Pons (tissue), 1 donor: Measurements from ENCODE around the gene NXPH4.

ENCODE experiments used
- DNase-seq: peaks from one replicate; pipeline ENCODE4 v3.0.0-alpha.2; 2016; ENCODE audit warnings: low spot score

NXPH4 gene

DNA sequence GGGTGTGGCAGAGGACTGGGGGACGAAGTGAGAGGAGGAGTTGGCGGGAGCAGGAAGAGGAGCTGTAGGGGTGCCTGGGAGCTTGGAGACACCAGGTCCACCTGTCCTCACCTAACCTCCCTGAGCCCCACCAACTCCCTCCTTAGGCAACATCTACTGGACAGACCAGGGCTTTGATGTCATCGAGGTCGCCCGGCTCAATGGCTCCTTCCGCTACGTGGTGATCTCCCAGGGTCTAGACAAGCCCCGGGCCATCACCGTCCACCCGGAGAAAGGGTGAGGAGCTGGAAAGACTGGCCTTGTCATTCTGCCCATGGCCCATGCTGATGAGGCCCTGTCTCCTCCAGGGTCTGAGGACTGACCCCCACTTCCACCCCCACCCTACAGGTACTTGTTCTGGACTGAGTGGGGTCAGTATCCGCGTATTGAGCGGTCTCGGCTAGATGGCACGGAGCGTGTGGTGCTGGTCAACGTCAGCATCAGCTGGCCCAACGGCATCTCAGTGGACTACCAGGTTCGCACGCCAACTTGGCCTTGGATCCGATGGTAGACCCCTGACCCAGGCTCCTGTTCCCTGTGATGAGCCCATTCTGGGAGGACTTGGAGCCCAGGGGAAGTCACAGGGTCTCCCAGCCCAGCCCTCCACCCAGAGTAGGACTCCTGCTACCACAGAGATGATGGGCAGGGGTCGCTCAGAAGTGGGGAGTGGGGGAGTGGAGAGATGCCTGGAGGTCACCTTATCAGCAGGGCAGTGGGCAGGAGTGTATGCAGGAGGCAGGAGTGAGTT, 32.5 kb upstream of the NXPH4 start:
- DNase-seq, result no peak

DNA sequence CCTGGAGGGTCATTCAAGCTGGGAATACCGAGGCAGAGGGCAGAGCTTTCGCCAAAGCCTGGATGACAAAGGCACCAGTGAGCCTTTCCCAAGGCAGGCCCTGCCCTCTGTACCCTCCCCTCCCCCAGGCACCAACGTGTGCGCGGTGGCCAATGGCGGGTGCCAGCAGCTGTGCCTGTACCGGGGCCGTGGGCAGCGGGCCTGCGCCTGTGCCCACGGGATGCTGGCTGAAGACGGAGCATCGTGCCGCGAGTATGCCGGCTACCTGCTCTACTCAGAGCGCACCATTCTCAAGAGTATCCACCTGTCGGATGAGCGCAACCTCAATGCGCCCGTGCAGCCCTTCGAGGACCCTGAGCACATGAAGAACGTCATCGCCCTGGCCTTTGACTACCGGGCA, 31.2 kb upstream of the NXPH4 start:
- no peak for DNase-seq

DNA sequence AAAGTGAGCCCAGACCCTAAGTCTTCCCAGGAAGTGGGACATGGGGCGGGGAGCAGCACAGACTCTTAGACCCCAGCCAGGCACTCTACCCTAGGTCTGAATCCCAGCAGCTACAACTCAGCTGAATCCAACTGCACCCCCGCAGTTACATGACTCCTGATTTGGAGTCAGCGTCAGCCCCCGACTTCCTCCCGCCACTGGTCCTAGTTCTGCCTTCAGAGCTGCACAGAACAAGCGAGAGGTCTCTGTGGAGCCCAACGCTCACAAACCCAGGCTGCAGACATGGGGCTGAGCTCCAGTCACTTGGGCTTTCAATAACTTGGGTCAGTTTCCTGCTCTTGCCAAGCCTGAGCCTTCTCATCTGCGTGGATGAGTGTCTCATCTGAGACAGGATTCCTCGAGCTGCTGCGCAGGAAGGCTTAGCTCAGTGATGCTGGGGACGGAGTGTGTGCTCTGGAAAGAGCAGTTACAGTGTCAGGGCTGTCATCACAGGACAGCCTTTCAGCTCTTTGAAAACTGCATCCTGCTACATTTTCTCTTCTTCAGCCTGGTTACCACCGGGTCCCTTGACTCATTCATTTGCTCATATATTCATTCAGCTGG, 30.6 kb upstream of the NXPH4 start:
- DNase-seq, result no peak

DNA sequence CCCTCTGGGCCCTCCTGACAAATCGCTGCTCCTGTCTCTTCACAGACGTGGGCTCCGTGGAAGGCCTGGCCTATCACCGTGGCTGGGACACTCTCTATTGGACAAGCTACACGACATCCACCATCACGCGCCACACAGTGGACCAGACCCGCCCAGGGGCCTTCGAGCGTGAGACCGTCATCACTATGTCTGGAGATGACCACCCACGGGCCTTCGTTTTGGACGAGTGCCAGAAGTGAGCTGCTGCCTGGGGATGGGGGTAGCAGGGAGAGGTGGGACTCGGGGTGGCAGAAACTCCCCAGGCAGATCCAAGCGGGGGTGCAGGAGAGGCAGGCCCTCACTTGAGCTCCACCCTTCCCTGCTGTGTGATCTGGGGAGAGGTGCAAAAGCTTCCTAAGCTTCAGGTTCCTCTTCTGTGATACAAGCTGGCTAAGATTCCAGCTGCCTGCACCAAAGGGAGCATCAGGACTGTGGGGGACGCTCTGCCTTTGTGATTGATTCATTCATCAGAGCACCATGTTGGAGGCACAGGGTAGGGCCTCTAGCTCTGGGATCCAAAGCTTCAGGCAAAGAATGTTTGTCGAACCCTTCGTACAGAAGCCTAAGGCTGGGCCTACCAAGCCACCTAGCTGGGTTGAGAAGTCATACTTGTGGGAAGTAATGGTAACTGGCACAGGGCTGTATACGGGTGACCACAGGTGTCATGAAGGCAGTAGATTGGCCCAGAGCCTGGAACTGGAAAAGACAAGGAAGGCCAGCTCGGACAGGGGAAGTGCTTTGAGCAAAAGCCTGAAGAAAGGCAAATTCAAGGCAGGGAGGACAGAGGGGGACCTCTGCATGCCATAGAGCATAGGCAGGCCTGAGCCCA, 29.1 kb upstream of the NXPH4 start:
- no peak for DNase-seq

DNA sequence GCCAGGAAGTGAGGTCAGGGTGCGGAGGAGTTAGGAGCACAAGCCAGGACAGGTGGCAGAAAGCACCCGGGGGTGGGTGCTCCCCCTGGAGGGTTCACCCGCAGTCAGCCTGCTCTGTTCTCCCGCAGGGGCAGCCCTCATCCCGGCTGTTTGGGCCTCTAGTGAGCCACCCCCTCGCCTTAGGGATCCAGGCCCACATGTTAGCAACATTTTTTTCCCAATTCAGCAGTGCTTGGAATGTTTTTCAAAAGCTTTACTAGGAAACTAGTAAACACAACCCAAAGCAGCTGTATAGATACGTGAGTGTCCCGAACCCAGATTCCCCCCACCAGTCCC, 28.5 kb upstream of the NXPH4 start:
- DNase-seq, result no peak

DNA sequence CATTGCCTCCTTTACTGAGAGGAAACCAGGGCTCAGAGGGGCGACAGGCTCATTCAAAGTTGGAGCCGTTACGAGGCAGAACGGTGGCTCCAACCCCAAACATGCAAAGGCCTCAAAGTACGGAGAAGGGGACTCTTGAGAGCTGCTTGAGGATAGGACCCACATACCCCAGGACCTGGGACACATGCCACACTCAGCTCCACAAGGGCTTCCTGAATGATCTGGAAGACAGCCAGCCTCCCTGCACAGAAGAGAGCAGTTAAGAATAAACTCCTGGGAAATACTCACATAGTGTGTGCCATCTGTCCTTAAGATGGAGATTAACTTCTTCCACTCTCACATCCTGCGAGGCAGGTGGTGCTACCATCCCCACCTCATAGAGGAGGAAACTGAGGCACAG, 26.6 kb upstream of the NXPH4 start:
- DNase-seq, result peak; percentile 25

DNA sequence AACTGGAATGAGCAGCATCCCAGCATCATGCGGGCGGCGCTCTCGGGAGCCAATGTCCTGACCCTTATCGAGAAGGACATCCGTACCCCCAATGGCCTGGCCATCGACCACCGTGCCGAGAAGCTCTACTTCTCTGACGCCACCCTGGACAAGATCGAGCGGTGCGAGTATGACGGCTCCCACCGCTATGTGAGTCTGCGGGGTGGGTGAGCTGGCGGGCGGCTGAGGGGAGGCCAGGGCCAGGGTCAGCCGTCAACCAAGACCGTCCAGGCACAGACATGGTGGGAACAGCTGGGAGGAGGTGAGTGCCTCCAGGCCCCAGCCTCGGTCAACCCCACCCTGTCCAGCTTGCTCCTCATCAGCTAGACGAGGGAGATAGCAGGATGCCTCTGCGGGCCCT, 25.8 kb upstream of the NXPH4 start:
- no peak for DNase-seq

DNA sequence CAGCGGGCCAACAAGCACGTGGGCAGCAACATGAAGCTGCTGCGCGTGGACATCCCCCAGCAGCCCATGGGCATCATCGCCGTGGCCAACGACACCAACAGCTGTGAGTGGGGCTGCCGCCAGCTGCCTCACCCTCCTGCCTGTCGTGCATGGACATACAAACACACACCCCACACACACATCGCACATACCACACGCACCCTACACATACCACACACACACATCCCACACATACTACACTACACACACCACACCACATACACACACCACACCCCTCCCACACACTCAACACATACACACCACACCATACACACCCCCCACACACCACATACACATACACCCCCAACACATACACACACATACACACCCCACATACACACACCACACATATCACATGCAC, 25.2 kb upstream of the NXPH4 start:
- DNase-seq, result no peak

DNA sequence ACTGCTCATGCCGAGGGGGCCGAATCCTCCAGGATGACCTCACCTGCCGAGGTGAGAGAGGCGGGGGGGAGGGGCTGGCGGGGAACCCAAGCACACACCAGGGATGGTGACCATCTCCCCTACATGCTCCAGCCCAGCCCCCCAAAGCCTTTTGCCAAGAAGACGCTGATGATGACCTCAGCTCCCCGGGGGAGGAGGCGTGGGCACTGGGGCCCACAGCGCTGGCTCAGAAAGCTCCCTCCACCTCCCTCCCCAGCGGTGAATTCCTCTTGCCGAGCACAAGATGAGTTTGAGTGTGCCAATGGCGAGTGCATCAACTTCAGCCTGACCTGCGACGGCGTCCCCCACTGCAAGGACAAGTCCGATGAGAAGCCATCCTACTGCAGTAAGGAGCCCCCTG, 23.7 kb upstream of the NXPH4 start:
- no peak for DNase-seq

DNA sequence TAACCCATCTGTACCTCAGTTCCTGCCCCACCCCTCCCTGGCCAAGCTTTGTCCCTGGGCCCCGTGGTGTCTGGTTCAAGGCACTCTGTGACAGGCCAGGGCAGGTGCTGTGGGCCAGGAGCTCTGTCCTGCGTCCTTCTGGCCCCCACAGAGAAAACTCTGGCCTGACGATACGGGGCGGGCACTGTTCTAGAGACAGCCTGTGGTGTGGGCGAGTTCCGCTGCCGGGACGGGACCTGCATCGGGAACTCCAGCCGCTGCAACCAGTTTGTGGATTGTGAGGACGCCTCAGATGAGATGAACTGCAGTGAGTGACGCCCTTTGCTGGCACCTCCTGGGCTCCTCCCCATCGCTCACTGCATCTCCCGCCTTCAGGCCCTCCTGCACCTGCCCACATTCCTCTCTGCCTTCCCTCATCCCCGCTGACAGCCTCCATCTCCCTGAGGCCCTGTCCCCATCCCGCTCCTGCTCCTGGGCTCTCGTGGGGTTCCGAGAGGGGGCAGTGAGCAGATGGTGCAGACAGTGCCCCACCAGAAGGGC, 22.8 kb upstream of the NXPH4 start:
- DNase-seq, result no peak

DNA sequence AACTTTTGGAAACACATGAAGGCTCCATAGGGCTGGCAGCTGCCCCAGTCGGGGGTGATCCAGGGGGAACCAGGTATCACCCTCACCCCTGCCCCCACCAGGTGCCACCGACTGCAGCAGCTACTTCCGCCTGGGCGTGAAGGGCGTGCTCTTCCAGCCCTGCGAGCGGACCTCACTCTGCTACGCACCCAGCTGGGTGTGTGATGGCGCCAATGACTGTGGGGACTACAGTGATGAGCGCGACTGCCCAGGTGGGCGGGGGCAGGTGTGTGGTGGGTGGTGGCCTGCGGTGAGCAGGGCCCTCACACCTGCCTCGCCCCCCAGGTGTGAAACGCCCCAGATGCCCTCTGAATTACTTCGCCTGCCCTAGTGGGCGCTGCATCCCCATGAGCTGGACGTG, 22.3 kb upstream of the NXPH4 start:
- no peak for DNase-seq

DNA sequence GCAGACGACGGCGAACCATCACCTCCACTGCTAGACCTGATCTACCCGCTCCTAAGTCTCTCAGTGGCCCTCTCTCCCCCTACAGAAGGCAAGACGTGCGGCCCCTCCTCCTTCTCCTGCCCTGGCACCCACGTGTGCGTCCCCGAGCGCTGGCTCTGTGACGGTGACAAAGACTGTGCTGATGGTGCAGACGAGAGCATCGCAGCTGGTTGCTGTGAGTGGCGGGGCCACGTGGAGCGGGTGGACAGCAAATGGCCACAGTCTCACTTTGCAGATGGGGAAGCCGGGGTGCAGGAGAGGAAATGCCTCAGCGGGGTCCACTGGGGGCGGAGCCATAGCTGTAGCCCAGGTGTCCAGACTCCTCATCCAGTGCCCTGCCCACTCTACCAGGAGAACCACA, 21.4 kb upstream of the NXPH4 start:
- no peak for DNase-seq

DNA sequence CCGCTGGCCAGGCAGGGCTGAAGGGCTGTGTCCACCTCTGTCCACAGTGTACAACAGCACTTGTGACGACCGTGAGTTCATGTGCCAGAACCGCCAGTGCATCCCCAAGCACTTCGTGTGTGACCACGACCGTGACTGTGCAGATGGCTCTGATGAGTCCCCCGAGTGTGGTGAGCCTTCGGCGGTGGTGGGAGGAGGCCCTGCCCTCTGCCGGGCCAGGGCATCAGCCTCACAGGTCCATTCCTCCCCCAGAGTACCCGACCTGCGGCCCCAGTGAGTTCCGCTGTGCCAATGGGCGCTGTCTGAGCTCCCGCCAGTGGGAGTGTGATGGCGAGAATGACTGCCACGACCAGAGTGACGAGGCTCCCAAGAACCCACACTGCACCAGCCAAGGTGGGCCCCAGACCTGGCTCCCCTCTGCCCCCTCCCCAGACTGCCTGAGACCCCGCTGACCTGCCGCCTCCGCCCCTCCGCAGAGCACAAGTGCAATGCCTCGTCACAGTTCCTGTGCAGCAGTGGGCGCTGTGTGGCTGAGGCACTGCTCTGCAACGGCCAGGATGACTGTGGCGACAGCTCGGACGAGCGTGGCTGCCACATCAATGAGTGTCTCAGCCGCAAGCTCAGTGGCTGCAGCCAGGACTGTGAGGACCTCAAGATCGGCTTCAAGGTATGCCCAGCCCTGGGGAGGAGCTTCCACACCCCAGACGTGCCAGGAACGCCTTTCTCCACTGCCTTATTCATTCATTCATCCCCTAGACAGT, 20.8 kb upstream of the NXPH4 start:
- DNase-seq, result no peak

DNA sequence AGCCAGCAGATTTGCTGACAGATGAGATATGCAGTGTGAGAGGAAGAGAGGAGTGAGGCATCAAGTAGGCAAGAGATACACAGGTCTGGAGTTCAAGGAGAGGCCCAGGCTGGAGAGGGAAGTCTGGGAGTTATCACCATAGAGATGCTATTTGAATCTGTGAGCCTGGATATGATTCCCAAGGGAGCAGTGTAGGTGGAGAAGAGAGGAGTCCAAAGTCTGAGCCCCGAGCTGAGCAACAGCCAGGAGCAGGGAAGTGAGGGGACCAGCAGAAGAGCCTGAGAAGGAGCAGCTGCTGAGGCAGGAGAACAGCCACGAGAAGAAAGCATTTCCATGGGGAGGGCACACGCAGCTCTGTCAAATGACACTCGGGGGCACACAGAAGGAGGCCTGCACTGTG, 20.2 kb upstream of the NXPH4 start:
- DNase-seq, result no peak

DNA sequence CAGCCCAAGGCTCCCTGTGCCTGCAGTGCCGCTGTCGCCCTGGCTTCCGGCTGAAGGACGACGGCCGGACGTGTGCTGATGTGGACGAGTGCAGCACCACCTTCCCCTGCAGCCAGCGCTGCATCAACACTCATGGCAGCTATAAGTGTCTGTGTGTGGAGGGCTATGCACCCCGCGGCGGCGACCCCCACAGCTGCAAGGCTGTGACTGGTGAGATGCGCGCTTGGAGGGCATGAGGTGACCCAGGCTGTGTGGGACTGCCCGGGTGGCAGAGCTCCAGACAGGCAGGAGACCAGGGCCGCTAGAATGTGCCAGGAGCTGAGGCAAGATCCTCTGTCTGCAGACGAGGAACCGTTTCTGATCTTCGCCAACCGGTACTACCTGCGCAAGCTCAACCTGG, 19.6 kb upstream of the NXPH4 start:
- no peak for DNase-seq

DNA sequence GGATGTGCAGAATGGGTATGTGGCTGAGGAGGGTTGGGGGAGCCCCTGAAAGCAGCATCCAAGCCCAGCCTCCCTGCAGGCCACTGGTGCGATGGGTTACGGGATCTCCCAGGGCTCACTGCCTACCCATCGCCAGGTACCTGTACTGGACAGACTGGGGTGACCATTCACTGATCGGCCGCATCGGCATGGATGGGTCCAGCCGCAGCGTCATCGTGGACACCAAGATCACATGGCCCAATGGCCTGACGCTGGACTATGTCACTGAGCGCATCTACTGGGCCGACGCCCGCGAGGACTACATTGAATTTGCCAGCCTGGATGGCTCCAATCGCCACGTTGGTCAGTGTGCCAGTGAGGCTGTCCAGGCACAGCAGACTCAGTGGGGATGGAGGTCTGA, 18.3 kb upstream of the NXPH4 start:
- no peak for DNase-seq

DNA sequence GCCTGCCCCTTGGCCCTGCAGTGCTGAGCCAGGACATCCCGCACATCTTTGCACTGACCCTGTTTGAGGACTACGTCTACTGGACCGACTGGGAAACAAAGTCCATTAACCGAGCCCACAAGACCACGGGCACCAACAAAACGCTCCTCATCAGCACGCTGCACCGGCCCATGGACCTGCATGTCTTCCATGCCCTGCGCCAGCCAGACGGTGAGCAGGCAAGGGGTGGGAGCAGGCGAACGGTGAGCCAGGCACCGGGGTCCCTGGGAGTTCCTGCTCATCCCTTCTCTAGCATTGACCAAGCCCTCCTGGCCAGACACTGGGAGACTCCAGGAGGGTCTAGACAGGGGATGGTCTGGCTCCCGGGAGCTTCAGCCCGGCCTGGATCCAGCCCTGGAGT, 17.4 kb upstream of the NXPH4 start:
- DNase-seq, result no peak

DNA sequence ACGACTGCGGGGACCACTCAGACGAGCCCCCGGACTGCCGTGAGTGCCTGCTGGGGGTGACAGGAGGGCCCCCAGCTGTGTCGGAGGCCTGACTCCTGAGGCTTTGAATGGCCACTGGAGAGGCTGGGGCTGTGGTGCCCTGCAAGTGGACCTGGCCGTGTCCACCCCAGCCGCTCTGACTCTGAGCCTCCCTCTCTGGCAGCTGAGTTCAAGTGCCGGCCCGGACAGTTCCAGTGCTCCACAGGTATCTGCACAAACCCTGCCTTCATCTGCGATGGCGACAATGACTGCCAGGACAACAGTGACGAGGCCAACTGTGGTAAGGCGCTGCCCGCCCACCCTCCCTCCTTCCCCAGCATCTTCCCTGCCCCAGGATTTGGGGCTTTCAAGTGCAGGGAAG, 16.1 kb upstream of the NXPH4 start:
- DNase-seq, result no peak

DNA sequence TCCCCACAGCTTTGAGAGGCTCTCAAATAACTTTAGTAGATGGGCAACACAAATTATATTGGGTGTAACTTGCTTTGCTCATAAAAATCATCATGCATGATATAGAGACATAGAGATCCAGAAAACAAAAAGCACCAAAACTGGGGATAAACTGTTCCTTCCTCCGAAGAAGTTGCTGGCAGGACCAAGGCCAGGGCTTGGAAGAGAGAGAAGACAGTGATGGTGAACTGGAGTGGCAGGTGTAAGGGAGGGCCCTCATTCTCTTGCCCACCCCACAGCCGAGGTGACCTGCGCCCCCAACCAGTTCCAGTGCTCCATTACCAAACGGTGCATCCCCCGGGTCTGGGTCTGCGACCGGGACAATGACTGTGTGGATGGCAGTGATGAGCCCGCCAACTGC, 15.4 kb upstream of the NXPH4 start:
- no peak for DNase-seq

DNA sequence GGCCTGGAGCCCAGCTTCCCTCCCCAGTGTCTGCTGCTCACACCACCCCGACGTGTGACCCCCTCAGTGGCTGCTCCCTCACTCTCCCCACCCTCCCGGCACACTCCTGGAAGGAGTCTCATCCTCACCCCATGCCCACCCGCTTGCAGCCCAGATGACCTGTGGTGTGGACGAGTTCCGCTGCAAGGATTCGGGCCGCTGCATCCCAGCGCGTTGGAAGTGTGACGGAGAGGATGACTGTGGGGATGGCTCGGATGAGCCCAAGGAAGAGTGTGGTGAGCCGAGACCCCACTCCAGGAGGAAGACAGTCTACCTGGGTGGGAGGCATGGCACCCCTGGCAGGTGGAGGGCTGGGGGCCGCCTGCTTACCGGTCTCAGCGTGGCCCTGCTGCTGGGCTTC, 15.0 kb upstream of the NXPH4 start:
- DNase-seq, result no peak

DNA sequence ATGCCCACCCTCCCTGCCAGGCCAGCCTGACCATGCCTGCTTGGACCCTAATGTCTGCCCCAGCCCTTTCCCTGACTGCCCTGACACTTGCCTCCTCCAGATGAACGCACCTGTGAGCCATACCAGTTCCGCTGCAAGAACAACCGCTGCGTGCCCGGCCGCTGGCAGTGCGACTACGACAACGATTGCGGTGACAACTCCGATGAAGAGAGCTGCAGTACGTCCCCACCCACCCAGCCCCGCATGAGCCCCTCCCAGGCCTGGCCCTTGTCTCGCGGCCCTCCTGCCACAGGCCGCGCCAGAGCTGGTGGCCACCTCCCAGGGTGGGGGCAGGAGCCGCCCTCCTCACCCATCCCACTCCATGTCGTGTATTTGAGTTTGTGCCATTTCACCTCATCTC, 14.3 kb upstream of the NXPH4 start:
- DNase-seq, result no peak

DNA sequence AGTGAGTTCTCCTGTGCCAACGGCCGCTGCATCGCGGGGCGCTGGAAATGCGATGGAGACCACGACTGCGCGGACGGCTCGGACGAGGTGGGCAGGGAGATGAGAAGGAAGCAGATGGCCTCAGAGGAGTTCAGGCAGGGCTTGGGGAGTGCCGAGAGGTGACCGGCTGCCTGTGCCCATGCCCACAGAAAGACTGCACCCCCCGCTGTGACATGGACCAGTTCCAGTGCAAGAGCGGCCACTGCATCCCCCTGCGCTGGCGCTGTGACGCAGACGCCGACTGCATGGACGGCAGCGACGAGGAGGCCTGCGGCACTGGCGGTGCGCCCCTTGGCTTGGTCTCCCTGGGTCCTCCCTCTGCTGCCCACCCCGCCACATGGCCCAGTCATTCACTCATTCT, 13.4 kb upstream of the NXPH4 start:
- DNase-seq, result no peak
